Ectodermal cell (in vitro differentiated cells): Measurements from ENCODE around the gene BPIFB2.

Experiments used
- H3K27ac ChIP-seq: 2 replicates; pipeline ENCODE4 v1.7.0; 2013; ENCODE audit warnings: mild to moderate bottlenecking, low read depth, low read length; ENCODE audit not compliant: insufficient read depth, poor library complexity, severe bottlenecking
- H3K27me3 ChIP-seq: 2 replicates; pipeline ENCODE4 v1.7.0; 2013; ENCODE audit warnings: mild to moderate bottlenecking, low read length; ENCODE audit not compliant: insufficient read depth, control insufficient read depth, poor library complexity, severe bottlenecking
- H3K36me3 ChIP-seq: one replicate; pipeline ENCODE4 v1.7.0; 2013; ENCODE audit warnings: low read length; ENCODE audit not compliant: control insufficient read depth, insufficient read depth
- H3K4me1 ChIP-seq: one replicate; pipeline ENCODE4 v1.7.0; 2013; ENCODE audit warnings: low read length; ENCODE audit not compliant: control insufficient read depth, insufficient read depth
- H3K4me3 ChIP-seq: 2 replicates; pipeline ENCODE4 v1.7.0; 2013; ENCODE audit warnings: low read depth, low read length, control low read depth; ENCODE audit not compliant: insufficient read depth
- H3K9me3 ChIP-seq: 2 replicates; pipeline ENCODE4 v1.7.0; 2013; ENCODE audit warnings: mild to moderate bottlenecking, low read length, moderate library complexity; ENCODE audit not compliant: control insufficient read depth
- WGBS, 2 experiments: methylation state at CpG; one replicate each; pipeline ENCODE4 v1.1.7; 2013; ENCODE audit warnings: missing lambda C conversion rate in 2 of 2; 5-methylcytosine and 5-hydroxymethylcytosine counted together

Gene BPIFB2

GRCh38 chr20:32987044-32987825, 20.3 kb upstream of the BPIFB2 start:
- no peak overlapping the region for H3K27ac ChIP-seq
- WGBS, 2 experiments, result 88 to 91% methylated on average over 10 to 11 of the region's 11 CpGs
- no peaks in the 10 kb centered on the region for H3K36me3 ChIP-seq
- H3K9me3 ChIP-seq, result no peaks in the 10 kb centered on the region
- H3K27me3 ChIP-seq, result no peaks in the 10 kb centered on the region
- H3K4me3 ChIP-seq, result no peak overlapping the region
- no peaks in the 10 kb centered on the region for H3K4me1 ChIP-seq

- H3K27ac ChIP-seq, result no peak overlapping the region
- H3K36me3 ChIP-seq, result no peaks in the 10 kb centered on the region
- no peaks in the 10 kb centered on the region for H3K27me3 ChIP-seq
- no peaks in the 10 kb centered on the region for H3K9me3 ChIP-seq
- H3K4me3 ChIP-seq, result no peak overlapping the region
- no peaks in the 10 kb centered on the region for H3K4me1 ChIP-seq
- WGBS, 2 experiments, result 91 to 92% methylated on average over 16 of the region's 16 CpGs
Observed at GRCh38 chr20:32988008-32988407, 19.5 kb upstream of the BPIFB2 start.

GRCh38 chr20:32989507-32990283, 17.8 kb upstream of the BPIFB2 start:
- Histone ChIP-seq H3K9me3 (no peaks in the 10 kb centered on the region), H3K27me3 (no peaks in the 10 kb centered on the region), H3K4me3 (no peak overlapping the region), H3K27ac (no peak overlapping the region), H3K4me1 (no peaks in the 10 kb centered on the region), H3K36me3 (no peaks in the 10 kb centered on the region)
- WGBS, 2 experiments, result 90 to 92% methylated on average over 14 of the region's 14 CpGs

DNA sequence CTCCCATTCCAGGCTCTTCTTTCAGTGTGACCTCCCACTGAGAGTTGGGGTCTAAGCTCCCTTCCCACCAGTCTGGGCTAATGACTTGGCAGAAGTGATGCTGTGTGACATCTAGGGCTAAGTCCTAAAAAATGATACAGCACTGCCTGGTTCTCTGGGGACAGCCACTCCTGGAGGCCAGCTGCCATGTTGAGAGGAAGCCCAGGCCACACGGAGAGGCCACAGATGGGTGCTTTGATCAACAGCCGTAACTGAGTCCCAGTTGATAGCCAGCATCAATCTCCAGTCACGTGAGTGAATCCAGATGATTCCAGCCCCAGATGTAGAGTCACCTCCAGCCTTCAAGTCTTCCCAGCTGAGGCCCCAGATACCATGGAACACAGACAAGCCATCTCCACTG, 17.1 kb upstream of the BPIFB2 start:
- WGBS, 2 experiments, result 90 to 92% methylated on average over 3 of the region's 3 CpGs
- no peaks in the 10 kb centered on the region for H3K9me3 ChIP-seq
- H3K4me1 ChIP-seq, result no peaks in the 10 kb centered on the region
- no peak overlapping the region for H3K27ac ChIP-seq
- H3K27me3 ChIP-seq, result no peaks in the 10 kb centered on the region
- H3K4me3 ChIP-seq, result no peak overlapping the region
- no peaks in the 10 kb centered on the region for H3K36me3 ChIP-seq

- Histone ChIP-seq H3K27ac (no peak overlapping the region), H3K36me3 (no peaks in the 10 kb centered on the region), H3K9me3 (no peaks in the 10 kb centered on the region), H3K4me3 (no peak overlapping the region), H3K27me3 (no peaks in the 10 kb centered on the region), H3K4me1 (no peaks in the 10 kb centered on the region)
- 53 to 80% methylated on average over 1 to 3 of the region's 3 CpGs for WGBS, 2 experiments
Observed at GRCh38 chr20:32991383-32991782, 16.1 kb upstream of the BPIFB2 start.

DNA sequence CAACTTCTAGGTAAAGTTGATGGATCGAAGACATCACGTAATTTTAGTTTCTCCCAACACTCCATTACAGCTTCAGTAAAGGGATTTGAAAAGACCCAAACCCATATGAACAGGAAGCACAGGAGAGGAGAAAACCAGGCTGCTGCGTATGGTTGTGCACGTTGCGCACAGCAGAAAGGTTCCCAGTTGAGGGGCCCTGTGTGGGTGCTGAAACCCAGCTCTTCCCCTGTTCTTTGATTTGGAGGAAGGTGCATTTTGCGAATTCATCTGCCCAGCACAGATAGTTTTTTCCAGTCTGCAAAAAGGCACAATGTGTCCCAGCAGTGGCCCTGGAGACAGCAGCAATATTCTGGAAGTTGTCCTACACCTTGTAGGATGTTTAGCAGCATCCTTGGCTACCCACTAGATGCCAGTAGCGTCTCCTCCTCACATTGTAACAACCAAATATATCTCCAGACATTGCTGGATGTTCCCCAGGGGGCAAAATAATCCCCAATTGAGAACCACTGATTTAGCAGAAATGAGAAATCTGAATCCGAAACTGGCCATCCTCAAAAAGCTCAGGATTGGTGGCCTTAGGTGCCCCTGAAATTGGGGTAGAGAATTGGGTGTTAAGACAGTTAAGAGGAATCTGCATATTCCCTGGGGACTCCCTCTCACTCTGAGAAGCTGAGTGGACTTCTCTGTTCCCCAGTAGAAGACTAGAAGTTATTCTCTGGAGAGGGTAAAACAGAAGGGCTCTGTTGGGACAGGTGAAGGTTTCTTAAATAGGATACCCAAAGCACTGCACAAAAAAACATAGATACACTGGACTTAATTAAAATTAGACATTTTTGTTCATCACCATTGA, 15.5 kb upstream of the BPIFB2 start:
- 81 to 86% methylated on average over 8 of the region's 8 CpGs for WGBS, 2 experiments
- H3K27me3 ChIP-seq, result no peaks in the 10 kb centered on the region
- no peaks in the 10 kb centered on the region for H3K36me3 ChIP-seq
- no peaks in the 10 kb centered on the region for H3K4me1 ChIP-seq
- H3K4me3 ChIP-seq, result no peak overlapping the region
- no peak overlapping the region for H3K27ac ChIP-seq
- H3K9me3 ChIP-seq, result no peaks in the 10 kb centered on the region

DNA sequence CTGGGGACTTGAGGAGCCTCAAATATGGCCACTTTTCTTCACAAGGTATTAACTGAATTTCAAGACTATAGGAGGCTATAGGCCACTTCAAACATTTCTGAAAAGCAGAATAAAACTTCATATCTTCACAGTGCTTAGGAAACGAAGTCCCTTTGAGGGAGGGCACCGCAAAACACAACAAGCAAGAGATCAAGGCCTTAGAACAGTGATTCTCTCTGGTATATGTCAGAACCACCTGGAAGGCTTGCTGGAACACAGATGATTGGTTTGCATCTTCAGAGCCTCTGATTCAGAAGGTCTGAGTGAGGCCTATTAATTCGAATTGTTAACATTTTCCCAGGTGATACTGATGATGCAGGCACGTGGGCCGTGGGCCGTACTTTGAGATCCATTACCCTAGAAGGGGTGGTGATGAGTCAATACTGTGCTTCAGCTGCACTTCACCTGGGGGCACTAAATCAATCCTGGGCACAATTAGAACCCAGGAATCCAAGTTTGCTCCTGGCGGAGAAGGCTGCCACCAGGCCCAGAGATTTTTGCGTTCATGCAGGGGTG, 13.9 kb upstream of the BPIFB2 start:
- H3K4me1 ChIP-seq, result no peaks in the 10 kb centered on the region

DNA sequence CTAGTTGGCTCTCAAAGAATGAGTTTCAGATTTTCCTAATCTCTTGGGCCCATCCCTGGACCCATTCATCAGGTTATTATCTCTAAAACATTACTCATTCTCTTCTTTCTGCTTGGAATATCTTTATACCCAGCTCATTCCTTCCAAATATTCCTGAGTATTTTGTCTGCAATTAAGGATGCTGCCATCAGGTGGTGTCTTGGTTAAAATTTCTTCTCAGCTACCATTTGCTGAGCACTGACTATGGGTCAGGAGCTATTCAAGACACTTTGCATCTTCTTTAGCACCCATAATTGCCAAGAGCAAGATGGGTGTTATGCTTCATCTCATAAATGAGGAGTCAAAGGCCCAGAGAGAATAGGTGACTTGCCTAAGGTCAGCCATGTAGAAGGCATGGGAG, 11.7 kb upstream of the BPIFB2 start:
- H3K27ac ChIP-seq, result no peak overlapping the region
- H3K27me3 ChIP-seq, result no peaks in the 10 kb centered on the region
- H3K36me3 ChIP-seq, result no peaks in the 10 kb centered on the region
- H3K4me3 ChIP-seq, result no peak overlapping the region
- no peaks in the 10 kb centered on the region for H3K4me1 ChIP-seq
- no peaks in the 10 kb centered on the region for H3K9me3 ChIP-seq

More for the DNA sequence above, 13.9 kb upstream of the BPIFB2 start:
- WGBS, 2 experiments, result 91 to 94% methylated on average over 8 of the region's 8 CpGs
- H3K36me3 ChIP-seq, result no peaks in the 10 kb centered on the region
- no peak overlapping the region for H3K4me3 ChIP-seq
- no peaks in the 10 kb centered on the region for H3K9me3 ChIP-seq
- no peak overlapping the region for H3K27ac ChIP-seq
- no peaks in the 10 kb centered on the region for H3K27me3 ChIP-seq

DNA sequence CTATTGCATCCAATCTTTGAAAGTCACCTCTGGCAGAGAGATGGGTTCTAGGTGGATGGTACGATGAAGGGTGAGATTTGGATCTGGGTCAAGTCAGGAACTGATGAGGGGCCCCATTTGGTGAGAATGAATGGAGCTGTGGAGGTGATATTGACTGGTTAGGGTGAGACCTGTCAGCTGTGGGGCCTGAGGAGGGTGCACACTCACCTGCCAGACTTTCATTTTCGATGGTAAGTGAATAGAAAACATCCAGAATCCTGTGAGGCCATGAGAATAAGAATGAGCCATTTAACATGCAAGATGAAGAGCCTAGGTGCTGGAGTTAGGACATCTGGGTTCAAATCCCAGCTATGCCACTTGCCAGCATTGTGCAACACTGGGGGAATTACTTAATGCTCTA, 10.1 kb upstream of the BPIFB2 start:
- H3K9me3 ChIP-seq, result no peaks in the 10 kb centered on the region
- H3K27me3 ChIP-seq, result no peaks in the 10 kb centered on the region
- H3K4me3 ChIP-seq, result no peak overlapping the region
- no peaks in the 10 kb centered on the region for H3K36me3 ChIP-seq
- 88 to 89% methylated on average over 2 of the region's 2 CpGs for WGBS, 2 experiments
- no peaks in the 10 kb centered on the region for H3K4me1 ChIP-seq
- no peak overlapping the region for H3K27ac ChIP-seq
